ENCODE data around the gene SLC7A6. TPM values are rescaled to one million over a fixed set of nuclear protein-coding genes. Genes with fewer than 3 reads are reported as not detected.

SLC7A6 gene
- total and polyA plus RNA-seq, 2 of the 13 experiments (the other 11 are each of a cell fraction or from before 2014, with no cell fraction given), result 35.8 to 70.8 TPM

DNA sequence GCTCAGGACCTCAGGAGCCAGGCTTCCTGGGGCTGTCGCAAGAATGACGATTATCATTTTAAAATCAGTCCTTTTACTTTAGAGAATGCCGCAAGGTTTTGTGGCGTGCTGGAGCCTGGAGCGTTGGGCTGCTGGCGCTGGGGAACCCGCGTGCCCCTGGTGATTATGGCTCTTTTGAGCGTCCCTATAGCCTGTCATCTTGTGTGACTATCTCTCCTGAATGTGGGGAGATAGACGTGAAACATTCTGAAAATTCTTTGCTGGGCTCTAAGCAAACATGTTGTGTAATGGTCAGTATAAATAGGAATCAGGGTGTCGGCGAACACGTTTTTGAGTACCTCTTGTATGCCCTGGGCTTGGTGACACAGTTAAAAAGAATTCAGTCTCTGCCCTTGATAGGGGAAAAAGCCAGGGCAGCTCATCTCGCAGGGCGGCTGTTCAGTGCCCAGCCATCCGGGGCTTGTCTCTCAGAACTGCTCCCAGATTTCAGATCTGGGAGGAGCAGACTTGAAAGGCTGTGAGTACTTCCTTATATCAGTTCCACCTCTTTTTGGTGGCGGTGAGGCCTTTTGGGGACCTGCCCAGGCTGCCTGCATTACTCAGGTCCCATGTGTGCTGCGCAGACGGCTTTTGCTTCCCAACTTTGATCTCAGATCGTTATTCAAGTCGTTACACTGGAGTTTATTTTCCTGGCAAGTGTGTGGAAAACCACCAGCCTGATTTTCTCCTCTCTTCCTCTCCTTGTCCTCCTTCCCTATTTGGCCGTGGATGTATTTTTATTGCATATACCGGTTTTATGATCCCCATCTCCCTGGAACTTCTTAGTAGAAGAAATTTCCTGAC is 973 bp downstream of the SLC7A6 start (continued):
- TF ChIP-seq, protein P1, sequence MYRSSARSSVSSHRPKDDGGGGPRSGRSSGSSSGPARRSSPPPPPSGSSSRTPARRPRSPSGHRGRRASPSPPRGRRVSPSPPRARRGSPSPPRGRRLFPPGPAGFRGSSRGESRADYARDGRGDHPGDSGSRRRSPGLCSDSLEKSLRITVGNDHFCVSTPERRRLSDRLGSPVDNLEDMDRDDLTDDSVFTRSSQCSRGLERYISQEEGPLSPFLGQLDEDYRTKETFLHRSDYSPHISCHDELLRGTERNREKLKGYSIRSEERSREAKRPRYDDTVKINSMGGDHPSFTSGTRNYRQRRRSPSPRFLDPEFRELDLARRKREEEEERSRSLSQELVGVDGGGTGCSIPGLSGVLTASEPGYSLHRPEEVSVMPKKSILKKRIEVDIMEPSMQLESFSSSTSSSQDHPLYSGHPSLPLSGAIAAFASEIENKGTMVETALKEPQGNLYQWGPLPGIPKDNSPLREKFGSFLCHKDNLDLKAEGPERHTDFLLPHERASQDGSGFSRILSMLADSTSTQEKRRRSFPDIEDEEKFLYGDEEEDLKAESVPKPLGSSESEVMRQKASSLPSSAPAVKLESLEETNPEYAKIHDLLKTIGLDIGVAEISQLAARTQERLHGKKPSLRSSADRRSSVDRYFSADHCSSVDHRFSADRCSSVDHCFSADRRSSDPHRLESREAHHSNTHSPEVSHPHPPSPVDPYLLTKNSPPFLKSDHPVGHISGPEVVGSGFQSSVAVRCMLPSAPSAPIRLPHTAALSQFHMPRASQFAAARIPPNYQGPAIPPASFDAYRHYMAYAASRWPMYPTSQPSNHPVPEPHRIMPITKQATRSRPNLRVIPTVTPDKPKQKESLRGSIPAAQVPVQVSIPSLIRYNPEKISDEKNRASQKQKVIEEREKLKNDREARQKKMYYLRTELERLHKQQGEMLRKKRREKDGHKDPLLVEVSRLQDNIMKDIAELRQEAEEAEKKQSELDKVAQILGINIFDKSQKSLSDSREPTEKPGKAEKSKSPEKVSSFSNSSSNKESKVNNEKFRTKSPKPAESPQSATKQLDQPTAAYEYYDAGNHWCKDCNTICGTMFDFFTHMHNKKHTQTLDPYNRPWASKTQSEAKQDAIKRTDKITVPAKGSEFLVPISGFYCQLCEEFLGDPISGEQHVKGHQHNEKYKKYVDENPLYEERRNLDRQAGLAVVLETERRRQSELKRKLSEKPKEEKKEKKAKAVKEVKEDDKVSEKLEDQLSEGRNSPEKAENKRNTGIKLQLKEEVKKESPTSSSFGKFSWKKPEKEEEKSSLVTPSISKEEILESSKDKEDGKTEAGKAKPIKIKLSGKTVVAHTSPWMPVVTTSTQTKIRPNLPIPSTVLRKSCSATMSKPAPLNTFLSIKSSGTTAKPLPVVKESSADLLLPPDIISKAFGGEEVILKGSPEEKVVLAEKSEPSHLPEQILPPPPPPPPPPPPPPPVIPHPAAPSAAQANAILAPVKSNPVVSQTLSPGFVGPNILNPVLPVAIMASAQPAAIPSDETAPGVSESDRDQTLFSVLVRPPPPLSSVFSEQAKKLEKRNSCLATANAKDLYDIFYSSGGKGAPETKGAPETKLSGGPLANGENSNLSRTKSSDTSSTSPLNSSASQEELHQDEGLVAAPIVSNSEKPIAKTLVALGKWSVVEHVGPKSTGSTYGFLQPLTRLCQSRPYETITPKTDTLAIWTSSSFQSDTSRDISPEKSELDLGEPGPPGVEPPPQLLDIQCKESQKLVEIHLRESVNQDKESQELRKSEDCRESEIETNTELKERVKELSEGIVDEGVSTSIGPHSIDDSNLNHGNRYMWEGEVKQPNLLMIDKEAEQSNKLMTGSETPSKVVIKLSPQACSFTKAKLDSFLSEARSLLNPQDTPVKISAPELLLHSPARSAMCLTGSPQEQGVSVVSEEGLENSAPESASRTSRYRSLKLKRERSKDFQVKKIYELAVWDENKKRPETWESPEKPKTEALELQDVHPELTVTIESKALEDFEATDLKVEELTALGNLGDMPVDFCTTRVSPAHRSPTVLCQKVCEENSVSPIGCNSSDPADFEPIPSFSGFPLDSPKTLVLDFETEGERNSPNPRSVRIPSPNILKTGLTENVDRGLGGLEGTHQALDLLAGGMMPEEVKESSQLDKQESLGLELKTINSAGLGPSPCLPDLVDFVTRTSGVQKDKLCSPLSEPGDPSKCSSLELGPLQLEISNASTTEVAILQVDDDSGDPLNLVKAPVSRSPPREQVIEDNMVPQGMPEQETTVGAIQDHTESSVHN (CRISPR knock-in tag; IDR thresholded peaks at IDR 0.05), result no peak
- TF ChIP-seq ZFP36 (IDR thresholded peaks at IDR 0.05; ENCODE audit: borderline replicate concordance, low read depth, low read length, partially characterized antibody) (no peak), MED8 (CRISPR knock-in tag; IDR thresholded peaks at IDR 0.05; ENCODE audit: insufficient replicate concordance) (peak; percentile 37), ZEB1 (IDR thresholded peaks at IDR 0.05; ENCODE audit: insufficient replicate concordance, low read depth) (peak; percentile 40), PHF21A (CRISPR knock-in tag; IDR thresholded peaks at IDR 0.05) (peak; percentile 99), ZNF570 (CRISPR knock-in tag; IDR thresholded peaks at IDR 0.05; ENCODE audit: borderline replicate concordance) (no peak), IRF9 (CRISPR knock-in tag; IDR thresholded peaks at IDR 0.05; ENCODE audit: borderline replicate concordance) (no peak; the same call in 1 of the 2 replicates), ARID2 (CRISPR knock-in tag; IDR thresholded peaks at IDR 0.05; ENCODE audit: borderline replicate concordance) (no peak), ISL2 (CRISPR knock-in tag; IDR thresholded peaks at IDR 0.05) (peak; percentile 92), ZNF678 (CRISPR knock-in tag; IDR thresholded peaks at IDR 0.05) (no peak), NR2F2 (IDR thresholded peaks at IDR 0.05; ENCODE audit: borderline replicate concordance, low read depth) (peak; percentile 60; the same call in 1 of the 2 replicates), FOXJ3 (CRISPR knock-in tag; IDR thresholded peaks at IDR 0.05; ENCODE audit: borderline replicate concordance) (peak; percentile 52; the same call in 1 of the 2 replicates), ZNF331 (CRISPR knock-in tag; IDR thresholded peaks at IDR 0.05) (peak; percentile 87; the same call in 1 of the 2 replicates), RBM22 (optimal IDR thresholded peaks at IDR 0.05; ENCODE audit: low read length) (peak; percentile 7)
- TF ChIP-seq, protein P2, sequence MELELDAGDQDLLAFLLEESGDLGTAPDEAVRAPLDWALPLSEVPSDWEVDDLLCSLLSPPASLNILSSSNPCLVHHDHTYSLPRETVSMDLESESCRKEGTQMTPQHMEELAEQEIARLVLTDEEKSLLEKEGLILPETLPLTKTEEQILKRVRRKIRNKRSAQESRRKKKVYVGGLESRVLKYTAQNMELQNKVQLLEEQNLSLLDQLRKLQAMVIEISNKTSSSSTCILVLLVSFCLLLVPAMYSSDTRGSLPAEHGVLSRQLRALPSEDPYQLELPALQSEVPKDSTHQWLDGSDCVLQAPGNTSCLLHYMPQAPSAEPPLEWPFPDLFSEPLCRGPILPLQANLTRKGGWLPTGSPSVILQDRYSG (CRISPR knock-in tag; IDR thresholded peaks at IDR 0.05), result no peak
